HepG2 (cell line): Measurements from ENCODE around the gene SFMBT1. TPM values are rescaled to one million over a fixed set of nuclear protein-coding genes. Genes with fewer than 3 reads are reported as not detected.

Experiments used
- ARNT2 ChIP-seq: sonication (generic); formaldehyde crosslinking; IDR thresholded peaks from 2 replicates; pipeline ENCODE4 v1.8.0; 2022; ENCODE audit warnings: mild to moderate bottlenecking, low read depth, missing genetic modification reagents, moderate library complexity
- CAMTA2 ChIP-seq: sonication (generic); formaldehyde crosslinking; IDR thresholded peaks from 2 replicates; pipeline ENCODE4 v1.4.0; 2020; ENCODE audit warnings: mild to moderate bottlenecking, missing genetic modification reagents, borderline replicate concordance
- GATA4 ChIP-seq: sonication (generic); IDR thresholded peaks from 2 replicates; pipeline ENCODE4 v1.6.1; 2016; ENCODE audit warnings: antibody characterized with exemption, low read depth, borderline replicate concordance
- KDM1A ChIP-seq: IDR thresholded peaks from 2 replicates; pipeline ENCODE4 v1.6.1; 2016; ENCODE audit warnings: missing compliant biosample characterization
- KDM6A ChIP-seq: IDR thresholded peaks from 2 replicates; pipeline ENCODE4 v1.6.1; 2016; ENCODE audit warnings: low read depth
- NR2C2 ChIP-seq: sonication (generic); formaldehyde crosslinking; IDR thresholded peaks from 2 replicates; pipeline ENCODE4 v1.4.0; 2020; ENCODE audit warnings: missing genetic modification reagents, mild to moderate bottlenecking, moderate library complexity, borderline replicate concordance
- ZBTB4 ChIP-seq: sonication (generic); formaldehyde crosslinking; IDR thresholded peaks from 2 replicates; pipeline ENCODE4 v1.4.0; 2020; ENCODE audit warnings: missing genetic modification reagents, mild to moderate bottlenecking, borderline replicate concordance
- ZNF646 ChIP-seq: sonication (generic); formaldehyde crosslinking; IDR thresholded peaks from 2 replicates; pipeline ENCODE4 v1.9.0; 2021; ENCODE audit warnings: mild to moderate bottlenecking, missing genetic modification reagents
- ZNF672 ChIP-seq: sonication (generic); formaldehyde crosslinking; IDR thresholded peaks from 2 replicates; pipeline ENCODE4 v1.8.1; 2022; ENCODE audit warnings: missing genetic modification reagents
- ZNF687 ChIP-seq: sonication (generic); formaldehyde crosslinking; IDR thresholded peaks from 2 replicates; pipeline ENCODE4 v1.5.1; 2020; ENCODE audit warnings: mild to moderate bottlenecking, missing genetic modification reagents, moderate library complexity
- ZNF770 ChIP-seq: sonication (generic); formaldehyde crosslinking; IDR thresholded peaks from 2 replicates; pipeline ENCODE4 v1.5.0; 2020; ENCODE audit warnings: mild to moderate bottlenecking, missing genetic modification reagents
- polyA plus RNA-seq, 8 experiments: library from polyadenylated mRNA; depleted of rRNA in 3 of 8; stranded (reverse) in 7 of 8; unstranded in 1 of 8; fragments of >200 nt; fragmentation: Illumina TruSeq in 4 of 8; extraction: Trizol in 4 of 8; gene quantifications; 2 replicates each; pipeline versions ENCODE4 v1.2.1 to v1.2.3, GENCODE V29; 2011 to 2016; ENCODE audit warnings: low read depth in 4 of 8, missing spikeins in 1 of 8, mixed read lengths in 1 of 8; ENCODE audit not compliant: insufficient read depth in 1 of 8
- total RNA-seq, 5 experiments: library from RNA; depleted of rRNA; stranded (reverse); fragments of >200 nt; fragmentation: Illumina TruSeq; extraction: Trizol; gene quantifications; 2 replicates each; pipeline ENCODE4 v1.2.3, GENCODE V29; 2016; ENCODE audit warnings: low read depth in 1 of 5

The SFMBT1 gene
- total and polyA plus RNA-seq, 2 of the 13 experiments (the other 11 are each of a cell fraction or from before 2014, with no cell fraction given), result 3.8 to 12.8 TPM

GRCh38 chr3:53044711-53045517 lies 959 bp downstream of the SFMBT1 start (continued):
- TF ChIP-seq ZNF646 (CRISPR knock-in tag), result no peak
- 0 out of 2 replicates have a peak, but pooled peaks have one; percentile 15 for TF ChIP-seq CAMTA2
- TF ChIP-seq ZNF672, result no peak
- TF ChIP-seq GATA4, result no peak
- TF ChIP-seq ARNT2 (CRISPR knock-in tag), result 0 out of 2 replicates have a peak, but pooled peaks have one; percentile 28
- TF ChIP-seq ZNF687 (CRISPR knock-in tag), result peak; percentile 52
- no peak for TF ChIP-seq KDM6A (CRISPR knock-in tag)
- TF ChIP-seq ZNF770 (CRISPR knock-in tag), result no peak
- no peak for TF ChIP-seq ZBTB4 (CRISPR knock-in tag)
- TF ChIP-seq KDM1A, result no peak
- TF ChIP-seq NR2C2 (CRISPR knock-in tag), result no peak
